Ovary (tissue), 3 donors: ENCODE results near the gene CNTN5.

Source experiments
- CTCF ChIP-seq, 3 donors: fragments of 450-650 bp in 2 of 3; fragments of 200-600 bp in 1 of 3; IDR thresholded peaks; one replicate each; pipeline versions ENCODE4 v1.5.1 to v1.8.0; 2016 to 2022; ENCODE audit warnings: antibody characterized with exemption in 3 of 3, mild to moderate bottlenecking in 1 of 3
- EP300 ChIP-seq: sonication (generic); formaldehyde crosslinking; IDR thresholded peaks from one replicate; pipeline ENCODE4 v1.6.1; 2017; ENCODE audit warnings: antibody characterized with exemption
- POLR2A ChIP-seq: fragments of 450-650 bp; IDR thresholded peaks from one replicate; pipeline ENCODE4 v1.6.1; 2017; ENCODE audit warnings: antibody characterized with exemption, mild to moderate bottlenecking, moderate library complexity
- donor health status: DM: no; HTN: no; CAD: no.

- no peak for TF ChIP-seq CTCF (IDR thresholded peaks at IDR 0.05)
- TF ChIP-seq POLR2A, result no peak
- no peak for TF ChIP-seq EP300
Observed at GRCh38 chr11:99960536-99960935, 939.8 kb downstream of the CNTN5 start.
